CD14-positive monocyte (primary cell): ENCODE measurements around the gene RPS6KL1. TPM values are rescaled to one million over a fixed set of nuclear protein-coding genes. Genes with fewer than 3 reads are reported as not detected.

Source experiments
- DNase-seq, 3 donors: peaks; one replicate each; pipeline ENCODE4 v3.0.0-alpha.2; 2011 to 2022
- H2AFZ ChIP-seq: 2 replicates; pipeline ENCODE4 v1.6.0; 2012; ENCODE audit warnings: mild to moderate bottlenecking, low read depth, low read length, inconsistent platforms; ENCODE audit not compliant: insufficient read depth, poor library complexity, severe bottlenecking
- H3K27ac ChIP-seq, 2 donors: 1 replicate in 1 of 2; 2 replicates in 1 of 2; pipeline ENCODE4 v1.5.1; 2012 to 2013; ENCODE audit warnings: low read length in 2 of 2, control low read depth in 1 of 2, inconsistent platforms in 1 of 2, low read depth in 1 of 2, mild to moderate bottlenecking in 1 of 2
- H3K27me3 ChIP-seq, 2 donors: one replicate each; pipeline versions ENCODE4 v1.6.0 to v1.6.1; 2011 to 2013; ENCODE audit warnings: low read length in 2 of 2; ENCODE audit not compliant: control insufficient read depth in 2 of 2, insufficient read depth in 2 of 2
- H3K36me3 ChIP-seq, 2 donors: replicated peaks in 1 of 2; 1 replicate in 1 of 2; 2 replicates in 1 of 2; pipeline versions ENCODE4 v1.5.1 to v1.6.1; 2012 to 2013; ENCODE audit warnings: low read length in 2 of 2, control low read depth in 1 of 2, inconsistent platforms in 1 of 2, mild to moderate bottlenecking in 1 of 2; ENCODE audit not compliant: insufficient read depth in 2 of 2, control insufficient read depth in 1 of 2
- H3K4me1 ChIP-seq, 2 donors: 1 replicate in 1 of 2; 2 replicates in 1 of 2; pipeline versions ENCODE4 v1.5.1 to v1.6.1; 2012 to 2013; ENCODE audit warnings: low read length in 2 of 2, control low read depth in 1 of 2, inconsistent platforms in 1 of 2, mild to moderate bottlenecking in 1 of 2, moderate library complexity in 1 of 2; ENCODE audit not compliant: insufficient read depth in 2 of 2, control insufficient read depth in 1 of 2
- H3K4me2 ChIP-seq: replicated peaks from 2 replicates; pipeline ENCODE3; 2012; ENCODE audit warnings: low read length, moderate library complexity, mild to moderate bottlenecking; ENCODE audit not compliant: poor library complexity, severe bottlenecking; ENCODE audit errors: extremely low read depth
- H3K4me3 ChIP-seq, 3 experiments: fragments of 200-600 bp in 1 of 3; sonication (generic) in 1 of 3; replicated peaks in 1 of 3; 1 replicate in 2 of 3; 2 replicates in 1 of 3; pipeline ENCODE4 v1.5.1; 2011 to 2013; ENCODE audit warnings: low read length in 3 of 3, mild to moderate bottlenecking in 3 of 3, control low read depth in 2 of 3, low read depth in 2 of 3, inconsistent platforms in 1 of 3, moderate library complexity in 1 of 3
- H3K79me2 ChIP-seq: 2 replicates; pipeline ENCODE4 v1.6.0; 2012; ENCODE audit warnings: mild to moderate bottlenecking, control low read depth, inconsistent platforms, low read length, moderate library complexity; ENCODE audit not compliant: insufficient read depth
- H3K9ac ChIP-seq: 2 replicates; pipeline ENCODE4 v1.6.0; 2017; ENCODE audit warnings: low read length, mild to moderate bottlenecking; ENCODE audit not compliant: insufficient read depth, poor library complexity, severe bottlenecking
- H3K9me3 ChIP-seq, 2 donors: replicated peaks in 1 of 2; 1 replicate in 1 of 2; 2 replicates in 1 of 2; pipeline versions ENCODE4 v1.5.1 to v1.6.1; 2012 to 2013; ENCODE audit warnings: low read length in 2 of 2, control low read depth in 1 of 2; ENCODE audit not compliant: control insufficient read depth in 1 of 2, insufficient read depth in 1 of 2
- H4K20me1 ChIP-seq: 2 replicates; pipeline ENCODE4 v1.6.0; 2012; ENCODE audit warnings: mild to moderate bottlenecking, low read length, control low read depth, moderate library complexity; ENCODE audit not compliant: insufficient read depth
- H3K27ac Mint-ChIP-seq, 7 donors: one replicate each; pipeline ENCODE4 v1.8.0; 2020; ENCODE audit warnings: mild to moderate bottlenecking in 7 of 7, mixed read lengths in 7 of 7, moderate library complexity in 6 of 7, inconsistent platforms in 2 of 7
- H3K27me3 Mint-ChIP-seq, 3 donors: one replicate each; pipeline ENCODE4 v1.8.0; 2021 to 2022; ENCODE audit warnings: low read depth in 3 of 3, mild to moderate bottlenecking in 3 of 3, mixed read lengths in 3 of 3, moderate library complexity in 3 of 3, inconsistent platforms in 1 of 3
- H3K36me3 Mint-ChIP-seq, 2 donors: one replicate each; pipeline ENCODE4 v1.8.0; 2020; ENCODE audit warnings: mixed read lengths in 2 of 2, inconsistent platforms in 1 of 2, mild to moderate bottlenecking in 1 of 2
- H3K4me1 Mint-ChIP-seq: one replicate; pipeline ENCODE4 v1.8.0; 2020; ENCODE audit warnings: mild to moderate bottlenecking, mixed read lengths
- H3K4me3 Mint-ChIP-seq, 2 donors: one replicate each; pipeline ENCODE4 v1.8.0; 2020; ENCODE audit warnings: mild to moderate bottlenecking in 2 of 2, mixed read lengths in 2 of 2, moderate library complexity in 1 of 2
- H3K9me3 Mint-ChIP-seq, 7 donors: one replicate each; pipeline ENCODE4 v1.8.0; 2020 to 2022; ENCODE audit warnings: mixed read lengths in 7 of 7, mild to moderate bottlenecking in 6 of 7, moderate library complexity in 6 of 7, inconsistent platforms in 2 of 7
- CTCF ChIP-seq: fragments of 200-600 bp; IDR thresholded peaks from one replicate; pipeline ENCODE4 v1.8.0; 2022; ENCODE audit warnings: antibody characterized with exemption, mild to moderate bottlenecking
- WGBS: methylation state at CpG from one replicate; pipeline ENCODE4 v1.1.5; 2013; ENCODE audit warnings: missing lambda C conversion rate; ENCODE audit not compliant: insufficient coverage; 5-methylcytosine and 5-hydroxymethylcytosine counted together
- intact Hi-C, 2 donors: fragments of 100-400 bp; cut with micrococcal nuclease; formaldehyde crosslinking; loops; one replicate each; pipeline versions ENCODE4 v1.15.0 to v1.15.1; 2023
- polyA plus RNA-seq, 3 donors: library from polyadenylated mRNA; depleted of rRNA in 1 of 3; unstranded in 2 of 3; stranded (reverse) in 1 of 3; fragments of 300-500 nt in 2 of 3; fragments of >200 nt in 1 of 3; fragmentation: Illumina TruSeq in 2 of 3; gene quantifications; 1 replicate in 2 of 3; 2 replicates in 1 of 3; pipeline ENCODE4 v1.2.3, GENCODE V29; 2012 to 2021

Gene RPS6KL1
- polyA plus RNA-seq, 3 donors = 0.13 TPM; not detected in 2

- Mint-ChIP-seq H3K36me3 (no peaks in the 10 kb centered on the region), H3K27me3 (peaks cover 0 to 1% (median 1%) of the 10 kb centered on the region in 3 donors), H3K4me3 (no peak overlapping the region), H3K27ac (no peak overlapping the region), H3K4me1 (peaks cover 24% of the 10 kb centered on the region), H3K9me3 (peaks cover 0 to 2% (median 0%) of the 10 kb centered on the region in 7 donors)
- Histone ChIP-seq H3K27ac (no peak overlapping the region), H3K9ac (no peak overlapping the region), H3K4me1 (peaks cover 12 to 21% of the 10 kb centered on the region in 2 donors), H3K79me2 (no peaks in the 10 kb centered on the region), H4K20me1 (no peaks in the 10 kb centered on the region), H3K36me3 (no peaks in the 10 kb centered on the region), H3K9me3 (no peaks in the 10 kb centered on the region), H3K4me3 (no peak overlapping the region), H2AFZ (no peak overlapping the region), H3K4me2 (no peak overlapping the region), H3K27me3 (no peaks in the 10 kb centered on the region)
- DNase-seq = no peak
- 89% methylated on average over 2 of the region's 4 CpGs for WGBS
- intact Hi-C loops = no loop called here
- TF ChIP-seq CTCF = no peak
Observed at GRCh38 chr14:74871819-74872218, 51.2 kb downstream of the RPS6KL1 start.

GRCh38 chr14:74868739-74869138 is 54.3 kb downstream of the RPS6KL1 start:
- DNase-seq = no peak
- no peaks in the 10 kb centered on the region for H4K20me1 ChIP-seq
- Mint-ChIP-seq H3K9me3 (peaks cover 0 to 2% (median 0%) of the 10 kb centered on the region in 7 donors), H3K27ac (peak overlapping the region in 1 of 7 donors; percentile 23), H3K4me1 (peaks cover 13% of the 10 kb centered on the region), H3K4me3 (no peak overlapping the region), H3K27me3 (peaks cover 0 to 1% (median 0%) of the 10 kb centered on the region in 3 donors), H3K36me3 (no peaks in the 10 kb centered on the region)
- no peaks in the 10 kb centered on the region for H3K9me3 ChIP-seq
- no peaks in the 10 kb centered on the region for H3K79me2 ChIP-seq
- no peaks in the 10 kb centered on the region for H3K27me3 ChIP-seq
- no CpG with 5 or more reads among the region's 8 CpGs for WGBS
- H3K4me3 ChIP-seq = no peak overlapping the region
- no peak overlapping the region for H3K9ac ChIP-seq
- intact Hi-C loops = loop anchor here in 1 of 2 donors (10.0 kb wide), 1 partner anchor 216 kb away; no protein-coding TSS in a partner anchor
- H3K36me3 ChIP-seq = no peaks in the 10 kb centered on the region
- peaks cover under 1 to 7% of the 10 kb centered on the region in 2 donors for H3K4me1 ChIP-seq
- no peak overlapping the region for H3K4me2 ChIP-seq
- H2AFZ ChIP-seq = no peak overlapping the region
- H3K27ac ChIP-seq = no peak overlapping the region
- no peak for TF ChIP-seq CTCF
